Ishikawa (cell line): ENCODE measurements around the gene RASL12.

ENCODE experiments used
- CEBPB ChIP-seq: IDR thresholded peaks from 2 replicates; pipeline ENCODE4 v1.6.1; 2012
- EP300 ChIP-seq: IDR thresholded peaks from 2 replicates; pipeline ENCODE4 v1.6.1; 2012; ENCODE audit warnings: borderline replicate concordance
- MAX ChIP-seq: IDR thresholded peaks from 2 replicates; pipeline ENCODE4 v1.6.1; 2012
- TAF1 ChIP-seq: IDR thresholded peaks from 2 replicates; pipeline ENCODE4 v1.6.1; 2012; ENCODE audit warnings: low read depth, mild to moderate bottlenecking
- TEAD4 ChIP-seq: IDR thresholded peaks from 2 replicates; pipeline ENCODE4 v1.6.1; 2012
- YY1 ChIP-seq: IDR thresholded peaks from 2 replicates; pipeline ENCODE4 v1.6.1; 2012; ENCODE audit warnings: low read depth
- TF ChIP-seq, protein P1 (sequence below): IDR thresholded peaks from 2 replicates; pipeline ENCODE4 v1.6.1; 2012; ENCODE audit warnings: low read depth, mild to moderate bottlenecking

- no peak for TF ChIP-seq TEAD4
- TF ChIP-seq CEBPB = no peak
- TF ChIP-seq MAX = no peak
- no peak for TF ChIP-seq EP300
- TF ChIP-seq, protein P1, sequence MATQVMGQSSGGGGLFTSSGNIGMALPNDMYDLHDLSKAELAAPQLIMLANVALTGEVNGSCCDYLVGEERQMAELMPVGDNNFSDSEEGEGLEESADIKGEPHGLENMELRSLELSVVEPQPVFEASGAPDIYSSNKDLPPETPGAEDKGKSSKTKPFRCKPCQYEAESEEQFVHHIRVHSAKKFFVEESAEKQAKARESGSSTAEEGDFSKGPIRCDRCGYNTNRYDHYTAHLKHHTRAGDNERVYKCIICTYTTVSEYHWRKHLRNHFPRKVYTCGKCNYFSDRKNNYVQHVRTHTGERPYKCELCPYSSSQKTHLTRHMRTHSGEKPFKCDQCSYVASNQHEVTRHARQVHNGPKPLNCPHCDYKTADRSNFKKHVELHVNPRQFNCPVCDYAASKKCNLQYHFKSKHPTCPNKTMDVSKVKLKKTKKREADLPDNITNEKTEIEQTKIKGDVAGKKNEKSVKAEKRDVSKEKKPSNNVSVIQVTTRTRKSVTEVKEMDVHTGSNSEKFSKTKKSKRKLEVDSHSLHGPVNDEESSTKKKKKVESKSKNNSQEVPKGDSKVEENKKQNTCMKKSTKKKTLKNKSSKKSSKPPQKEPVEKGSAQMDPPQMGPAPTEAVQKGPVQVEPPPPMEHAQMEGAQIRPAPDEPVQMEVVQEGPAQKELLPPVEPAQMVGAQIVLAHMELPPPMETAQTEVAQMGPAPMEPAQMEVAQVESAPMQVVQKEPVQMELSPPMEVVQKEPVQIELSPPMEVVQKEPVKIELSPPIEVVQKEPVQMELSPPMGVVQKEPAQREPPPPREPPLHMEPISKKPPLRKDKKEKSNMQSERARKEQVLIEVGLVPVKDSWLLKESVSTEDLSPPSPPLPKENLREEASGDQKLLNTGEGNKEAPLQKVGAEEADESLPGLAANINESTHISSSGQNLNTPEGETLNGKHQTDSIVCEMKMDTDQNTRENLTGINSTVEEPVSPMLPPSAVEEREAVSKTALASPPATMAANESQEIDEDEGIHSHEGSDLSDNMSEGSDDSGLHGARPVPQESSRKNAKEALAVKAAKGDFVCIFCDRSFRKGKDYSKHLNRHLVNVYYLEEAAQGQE = no peak
- TF ChIP-seq YY1 = no peak
- no peak for TF ChIP-seq TAF1
Observed at GRCh38 chr15:65051266-65051665, 16.5 kb downstream of the RASL12 start.
